GM21576 (cell line): ENCODE measurements around the gene JMJD1C.
"Not testable (repeated sequence)": the region's sequence is repeated elsewhere in the genome, so short reads cannot be mapped to it uniquely, and the experiment has no call there.

ENCODE experiments used
- ATAC-seq: cut with Tn5 transposase; IDR thresholded peaks from one replicate; pipeline ENCODE4 v1.9.1; 2021; ENCODE audit warnings: mild to moderate bottlenecking, moderate library complexity; ENCODE audit not compliant: unreplicated experiment

JMJD1C gene

DNA sequence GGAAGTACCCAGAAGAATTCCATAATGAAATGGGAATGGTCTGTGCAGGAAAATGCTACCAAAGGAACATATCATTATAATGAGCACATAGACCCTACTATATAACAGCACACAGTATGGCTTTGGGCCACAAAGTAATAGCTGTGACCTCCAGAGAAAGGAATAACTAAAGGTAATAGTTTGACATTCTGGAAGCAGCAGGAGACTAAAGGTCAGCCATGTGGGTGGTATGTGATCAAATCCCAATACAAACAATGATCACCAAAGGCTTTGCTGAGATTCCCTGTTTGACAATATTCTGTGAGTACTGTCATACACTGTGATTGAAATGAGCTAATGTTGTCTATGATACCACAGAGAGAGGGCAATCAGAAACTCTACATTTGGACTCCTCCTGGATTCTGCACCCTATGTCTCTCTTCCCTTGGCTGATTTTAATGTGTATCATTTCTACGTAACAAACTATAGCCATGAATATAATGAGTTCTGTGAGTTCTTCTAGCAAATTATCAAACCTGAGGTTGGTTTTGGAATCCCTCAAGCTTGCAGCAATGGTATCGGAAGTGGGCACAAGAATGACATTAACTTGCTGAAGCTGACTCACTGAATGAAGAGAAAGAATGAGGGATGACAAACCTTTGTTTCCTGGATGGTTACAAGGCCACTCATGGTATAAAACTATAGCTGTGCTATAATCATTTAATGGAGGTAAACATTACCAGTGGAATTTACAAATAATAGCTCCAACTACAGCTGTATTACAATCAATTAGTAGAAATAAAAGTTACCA, 99.6 kb downstream of the JMJD1C start:
- no peak for ATAC-seq

DNA sequence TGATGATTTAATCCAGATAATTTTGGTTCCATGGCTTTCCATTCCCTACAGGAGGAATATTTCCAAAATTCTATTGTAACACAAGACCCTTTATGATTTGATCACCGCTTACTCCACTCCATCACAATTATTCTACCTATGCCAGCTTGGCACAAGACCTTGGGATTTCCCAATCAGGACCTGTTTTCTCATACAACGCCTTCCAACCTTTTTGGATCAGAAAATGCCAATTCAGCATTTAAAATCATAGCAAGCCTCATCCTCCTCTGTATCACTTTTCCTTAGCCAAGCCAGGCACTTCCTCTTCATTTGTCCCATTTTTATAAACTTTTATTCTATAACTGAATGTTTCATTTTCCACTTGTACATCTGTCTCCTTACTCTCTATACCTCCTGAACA, 100.9 kb downstream of the JMJD1C start:
- ATAC-seq, result no peak

GRCh38 chr10:63363951-63364350, 101.8 kb downstream of the JMJD1C start:
- ATAC-seq, result no peak

GRCh38 chr10:63355682-63356081, 110.1 kb downstream of the JMJD1C start:
- no peak for ATAC-seq

- no peak for ATAC-seq
Observed at GRCh38 chr10:63352976-63353375, 112.8 kb downstream of the JMJD1C start.

DNA sequence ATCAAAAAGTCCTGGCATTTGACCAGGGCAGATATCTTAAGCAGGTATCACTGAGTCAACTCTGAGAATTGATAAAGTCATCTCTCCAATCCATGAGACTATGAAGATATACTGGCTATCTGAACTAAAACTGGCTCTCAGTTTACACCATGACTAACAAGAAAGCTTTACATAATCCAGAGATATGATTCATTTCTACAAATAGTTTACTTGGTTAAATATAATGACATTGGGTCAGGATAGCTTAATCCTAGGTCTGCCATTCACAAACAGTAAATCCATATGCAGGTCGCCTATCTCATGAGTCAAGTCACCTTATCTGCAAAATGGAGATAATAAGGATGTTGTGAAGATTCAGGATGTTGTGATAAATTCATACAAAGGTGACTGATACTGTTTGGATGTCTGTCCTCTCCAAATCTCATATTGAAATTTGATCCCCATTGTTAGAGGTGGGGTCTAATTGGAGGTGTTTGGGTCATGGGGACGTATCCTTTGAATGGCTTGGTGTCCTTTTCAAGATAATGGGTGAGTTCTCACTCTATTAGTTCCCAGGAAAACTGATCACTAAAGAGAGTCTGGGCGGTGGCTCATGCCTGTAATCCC, 117.4 kb downstream of the JMJD1C start:
- no peak for ATAC-seq

- ATAC-seq, result no peak
Observed at GRCh38 chr10:63346015-63346441, 119.7 kb downstream of the JMJD1C start.

DNA sequence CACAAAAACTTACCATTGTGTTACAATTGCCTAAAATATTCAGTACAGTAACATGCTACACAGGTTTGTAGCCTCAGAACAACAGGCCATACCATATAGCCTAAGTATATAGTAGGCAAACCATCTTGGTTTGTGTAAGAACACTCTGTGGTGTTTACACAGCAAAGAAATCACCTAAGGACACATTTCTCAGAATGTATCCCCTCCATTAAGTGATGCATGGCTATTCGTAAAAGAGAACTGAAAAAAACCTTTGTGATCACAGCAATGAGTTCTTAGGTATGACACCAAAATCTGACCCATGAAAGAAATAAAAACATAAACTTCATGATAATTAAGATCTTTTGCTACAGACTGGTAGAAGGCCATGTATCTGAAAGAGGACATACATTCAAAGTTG, 121.5 kb downstream of the JMJD1C start:
- ATAC-seq, result no peak

GRCh38 chr10:63343476-63343875, 122.3 kb downstream of the JMJD1C start:
- no peak for ATAC-seq

DNA sequence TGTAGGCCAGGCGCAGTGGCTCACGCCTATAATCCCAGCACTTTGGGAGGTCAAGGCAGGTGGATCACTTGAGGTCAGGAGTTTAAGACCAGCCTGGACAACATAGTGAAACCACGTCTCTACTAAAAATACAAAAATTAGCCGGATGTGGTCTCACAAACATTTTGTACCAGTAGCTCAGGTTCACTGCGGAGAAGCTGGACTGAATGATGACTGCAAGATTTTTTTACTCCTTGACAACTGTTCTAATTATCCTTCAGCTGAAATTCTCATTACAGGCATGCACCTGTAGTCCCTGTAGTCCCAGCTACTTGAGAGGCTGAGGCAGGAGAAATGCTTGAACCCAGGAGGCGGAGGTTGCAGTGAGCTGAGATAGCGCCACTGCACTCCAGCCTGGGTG, 126.1 kb downstream of the JMJD1C start:
- not testable (repeated sequence) for ATAC-seq

GRCh38 chr10:63337455-63338251, 128.1 kb downstream of the JMJD1C start:
- ATAC-seq, result no peak

DNA sequence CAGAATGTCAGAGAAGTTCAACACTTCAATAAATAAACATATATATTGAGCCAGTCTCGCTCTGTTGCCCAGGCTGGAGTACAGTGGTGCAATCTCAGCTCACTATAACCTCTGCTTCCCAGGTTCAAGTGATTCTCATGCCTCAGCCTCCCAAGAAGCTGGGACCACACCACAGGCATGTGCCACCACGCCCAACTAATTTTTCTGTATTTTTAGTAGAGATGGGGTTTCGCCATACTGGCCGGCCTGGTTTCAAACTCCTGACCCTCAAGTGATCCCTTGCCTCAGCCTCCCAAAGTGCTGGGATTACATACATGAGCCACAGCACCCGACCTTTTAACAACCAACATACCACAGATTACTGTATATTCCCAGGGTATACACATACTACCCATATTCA, 134.2 kb downstream of the JMJD1C start:
- ATAC-seq, result no peak

DNA sequence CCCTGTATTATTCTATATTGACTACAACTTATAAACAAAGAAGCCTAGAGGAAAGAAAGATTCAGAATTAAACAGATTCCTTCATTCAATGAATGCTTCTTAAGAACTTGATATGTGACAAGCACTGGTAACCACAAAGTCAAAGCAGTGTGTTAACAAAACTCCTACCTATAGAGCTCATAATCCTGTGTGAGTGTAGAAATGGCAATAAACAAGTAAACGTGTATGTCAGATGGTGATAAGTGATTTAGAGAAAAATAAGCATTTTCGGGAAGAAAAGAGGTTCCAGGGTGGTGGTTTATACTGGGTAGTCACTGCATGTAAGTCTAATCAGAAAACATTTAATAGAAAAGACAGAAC, 141.3 kb downstream of the JMJD1C start:
- ATAC-seq, result no peak

DNA sequence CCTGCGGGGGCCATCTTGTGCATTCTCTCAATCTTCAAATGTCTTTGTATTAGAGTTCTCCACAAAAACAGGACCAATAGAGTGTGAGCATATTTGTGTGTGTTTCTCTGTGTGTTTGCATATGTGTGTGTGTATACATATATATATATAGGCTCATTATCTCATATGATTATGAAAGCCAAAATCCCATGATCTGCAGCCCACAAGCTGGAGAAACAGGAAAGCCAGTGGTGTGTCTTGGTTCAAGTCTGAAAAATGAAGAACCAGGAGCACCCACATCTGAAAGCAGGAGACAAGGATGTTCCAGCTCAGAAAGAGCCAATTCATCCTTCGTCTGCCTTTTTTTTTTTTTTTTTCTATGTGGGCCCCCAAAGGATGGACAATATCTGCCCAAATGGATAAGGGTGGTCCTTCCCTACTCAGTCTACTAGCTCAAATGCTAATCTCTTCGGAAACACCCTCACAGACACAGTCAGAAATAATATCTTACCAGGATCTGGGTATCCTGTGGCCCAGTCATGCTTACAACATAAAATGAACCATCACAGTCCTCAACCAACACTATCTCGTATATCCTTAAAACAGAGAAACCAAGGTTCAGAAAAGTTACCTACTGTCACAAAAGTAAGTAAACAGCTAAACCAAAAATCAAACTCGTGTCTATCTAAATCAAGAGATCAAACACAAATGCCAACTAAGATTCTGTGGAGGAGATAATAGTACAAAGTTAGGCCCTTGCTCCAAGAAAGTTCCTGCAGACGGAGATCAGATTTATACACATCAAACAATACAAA, 141.9 kb downstream of the JMJD1C start:
- no peak for ATAC-seq

DNA sequence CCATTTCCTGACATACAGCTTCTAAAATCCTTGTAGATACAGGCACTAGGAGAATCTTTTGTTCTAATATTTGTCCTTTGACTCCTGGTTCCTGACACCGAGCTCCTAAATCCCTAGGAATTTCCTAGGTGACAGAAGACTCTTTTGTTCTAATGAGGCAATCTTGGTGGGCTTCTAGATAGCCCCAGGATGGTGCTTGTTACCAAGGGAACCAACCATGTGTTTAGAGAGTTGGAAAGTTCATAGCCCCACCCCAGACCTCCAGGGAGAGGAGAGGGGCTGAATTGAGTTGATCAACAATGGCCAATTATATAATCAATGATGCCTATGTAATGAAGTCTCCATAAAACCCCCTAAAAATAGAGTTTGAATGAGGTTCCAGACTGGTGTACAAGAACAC, 145.1 kb downstream of the JMJD1C start:
- no peak for ATAC-seq

DNA sequence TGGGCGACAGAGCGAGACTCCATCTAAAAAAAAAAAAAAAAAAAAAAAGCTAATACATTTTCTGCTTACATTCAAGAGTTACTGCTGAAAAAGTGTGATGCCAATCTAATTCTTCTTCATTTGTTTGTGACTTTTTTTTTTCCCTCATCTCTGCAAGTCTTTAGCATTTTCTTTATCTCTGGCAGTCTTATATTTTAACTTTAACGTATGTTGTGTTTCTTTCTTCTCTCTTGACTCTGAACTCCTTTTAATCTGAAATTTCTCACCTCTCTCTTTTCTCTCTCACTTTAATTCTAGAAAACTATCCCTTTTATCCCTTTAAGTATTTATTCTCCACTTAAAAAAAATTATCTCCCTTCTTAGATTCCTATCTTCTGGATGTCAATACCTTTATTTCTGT, 146.5 kb downstream of the JMJD1C start:
- ATAC-seq, result no peak

DNA sequence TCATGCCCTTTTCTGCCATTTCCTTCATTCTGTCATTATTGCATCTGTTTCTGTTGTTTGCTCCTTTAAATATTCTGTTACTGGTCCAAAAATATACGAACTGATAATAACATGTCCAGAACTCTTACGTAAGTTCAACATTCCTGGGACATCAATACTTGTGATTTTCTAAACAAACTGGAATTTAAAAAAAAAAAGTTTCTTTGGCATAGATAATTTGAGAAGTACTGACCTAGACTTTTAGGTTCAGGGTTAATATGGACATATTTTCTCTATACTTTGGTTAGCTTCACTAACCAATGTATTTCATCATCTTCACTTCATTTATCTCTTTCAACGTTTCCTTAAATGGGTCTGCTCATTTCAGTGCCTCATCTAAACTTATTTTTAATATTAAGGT, 147.3 kb downstream of the JMJD1C start:
- no peak for ATAC-seq

DNA sequence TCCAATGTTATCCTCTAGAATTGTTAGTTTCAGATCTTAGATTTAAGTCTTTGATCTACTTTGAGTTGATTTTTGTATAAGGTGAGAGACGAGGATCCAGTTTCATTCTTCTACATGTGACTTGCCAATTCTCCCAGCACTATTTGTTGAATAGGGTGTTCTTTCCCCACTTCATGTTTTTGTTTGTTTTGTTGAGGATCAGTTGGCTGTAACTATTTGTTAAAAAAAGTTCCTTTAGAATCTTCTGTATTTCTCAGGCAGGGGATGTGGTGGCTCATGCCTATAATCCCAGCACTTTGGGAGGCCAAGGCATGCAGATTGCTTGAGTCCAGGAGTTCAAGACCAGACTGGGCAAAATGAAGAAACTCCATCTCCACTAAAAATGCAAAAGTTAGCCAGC, 151.8 kb downstream of the JMJD1C start:
- ATAC-seq, result no peak

GRCh38 chr10:63313066-63313717, 152.6 kb downstream of the JMJD1C start:
- ATAC-seq, result no peak

DNA sequence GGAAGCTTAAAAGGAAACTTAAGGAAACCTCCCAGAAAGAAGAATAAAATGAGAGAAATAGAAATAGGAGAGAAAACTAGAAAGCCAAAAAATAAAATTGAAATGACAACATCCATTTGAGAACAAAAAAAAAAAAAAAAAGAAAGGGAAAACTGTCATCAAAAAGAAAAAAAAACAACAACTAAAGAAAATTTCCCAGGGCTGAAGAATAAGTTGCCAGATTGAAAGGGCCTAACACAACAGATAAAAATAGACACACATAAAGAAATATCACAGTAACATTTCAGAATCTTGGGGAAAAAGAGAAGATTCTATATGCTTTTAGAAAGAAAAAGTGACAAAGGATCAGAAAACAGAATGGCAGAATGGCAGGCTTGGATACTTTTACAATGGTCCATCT, 157.1 kb downstream of the JMJD1C start:
- ATAC-seq, result no peak

DNA sequence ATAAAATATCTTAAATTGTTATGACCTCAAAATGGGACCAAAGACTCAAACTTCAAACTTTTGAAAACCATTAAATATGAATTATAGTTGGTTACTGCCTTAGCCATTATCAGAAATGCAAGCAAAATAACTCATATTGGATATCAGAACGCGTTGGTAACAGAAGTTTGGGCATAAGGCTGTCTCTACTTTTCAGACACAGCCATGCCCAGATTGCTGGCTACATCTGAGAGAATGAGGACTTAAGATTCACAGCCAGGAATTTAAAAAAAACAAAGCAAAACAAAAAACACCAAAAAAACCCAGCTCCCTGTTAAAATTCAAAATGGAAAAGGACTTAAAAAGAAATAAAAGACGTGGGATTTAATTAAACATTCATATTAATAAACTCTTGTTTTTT, 161.6 kb downstream of the JMJD1C start:
- ATAC-seq, result no peak
